ENCODE results near the gene ZNF519. TPM values are rescaled to one million over a fixed set of nuclear protein-coding genes. Genes with fewer than 3 reads are reported as not detected.
"Not testable (repeated sequence)": the region's sequence is repeated elsewhere in the genome, so short reads cannot be mapped to it uniquely, and the experiment has no call there.

ZNF519 gene
- 9.2 TPM for total RNA-seq
- 1 to 10 TPM; 5.4 to 9.5 (median 6.9) TPM for polyA plus RNA-seq (ENCODE audit: insufficient read depth in 1 of 8, insufficient read length in 8 of 8, low replicate concordance in 1 of 8)
- long read RNA-seq, donor 1, partial matches to known transcripts = 0 of 1 reads
- long read RNA-seq, donor 1, other reads (novel, unspliced or antisense) = 0 of 1 reads
- long read RNA-seq, donor 2 = 0 reads
- long read RNA-seq, donor 3, partial matches to known transcripts = 0 of 3 reads
- long read RNA-seq, donor 3, other reads (novel, unspliced or antisense) = 0 of 3 reads
- long read RNA-seq, donor 4, partial matches to known transcripts = 0 of 1 reads
- long read RNA-seq, donor 4, other reads (novel, unspliced or antisense) = 0 of 1 reads
- long read RNA-seq, donor 5, partial matches to known transcripts = 0 of 5 reads
- long read RNA-seq, donor 5, other reads (novel, unspliced or antisense) = 0 of 5 reads
- long read RNA-seq, donor 6, full-length matches to known transcripts = 7 of 7 reads
- long read RNA-seq, donor 6, partial matches to known transcripts = 0 of 7 reads
- long read RNA-seq, donor 6, other reads (novel, unspliced or antisense) = 0 of 7 reads
- long read RNA-seq, donor 7, full-length matches to known transcripts = 5 of 5 reads
- long read RNA-seq, donor 7, partial matches to known transcripts = 0 of 5 reads
- long read RNA-seq, donor 7, other reads (novel, unspliced or antisense) = 0 of 5 reads
- long read RNA-seq, donor 8, full-length matches to known transcripts = 8 of 8 reads
- long read RNA-seq, donor 8, partial matches to known transcripts = 0 of 8 reads
- long read RNA-seq, donor 8, other reads (novel, unspliced or antisense) = 0 of 8 reads
- long read RNA-seq, donor 9, full-length matches to known transcripts = 3 of 3 reads
- long read RNA-seq, donor 9, partial matches to known transcripts = 0 of 3 reads
- long read RNA-seq, donor 9, other reads (novel, unspliced or antisense) = 0 of 3 reads
- long read RNA-seq, donor 10, full-length matches to known transcripts = 8 of 8 reads
- long read RNA-seq, donor 10, partial matches to known transcripts = 0 of 8 reads
- long read RNA-seq, donor 10, other reads (novel, unspliced or antisense) = 0 of 8 reads
- long read RNA-seq, donor 11, full-length matches to known transcripts = 5 of 5 reads
- long read RNA-seq, donor 11, partial matches to known transcripts = 0 of 5 reads
- long read RNA-seq, donor 11, other reads (novel, unspliced or antisense) = 0 of 5 reads

DNA sequence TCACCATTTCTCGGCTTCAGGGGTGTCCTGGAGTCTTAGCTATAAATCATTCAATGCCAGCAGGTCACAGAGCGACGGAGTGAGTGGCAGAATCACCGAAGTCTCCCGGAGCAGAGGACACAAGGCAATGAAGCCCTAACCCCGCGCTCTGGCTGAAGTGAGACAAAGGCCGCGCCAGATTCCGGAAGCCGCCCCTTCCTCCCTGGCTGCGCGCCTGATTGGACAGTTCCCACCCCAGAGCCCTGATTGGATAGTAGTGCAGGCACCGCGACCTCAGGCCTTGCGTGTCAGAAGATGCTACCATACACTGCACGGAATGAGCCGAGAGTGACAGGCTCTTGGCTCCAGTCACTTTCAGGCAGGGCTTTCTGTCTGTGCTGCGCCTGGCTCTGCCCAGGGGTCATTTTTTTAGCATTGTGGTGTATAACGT, at the start of gene ZNF519:
Gene ZNF519 (minus strand): TSS at position 165 of the 430 bp plus-strand sequence. CDS start 158 bp downstream, at position 7.
- peak within 1 kb of the TSS; percentile 71 for H3K27ac ChIP-seq (ENCODE audit: low read length)
- not testable (repeated sequence) for H3K9me3 ChIP-seq (replicated peaks; ENCODE audit: control insufficient read depth, low read depth, low read length)
- 0% methylated on average over 18 of the region's 20 CpGs for WGBS (ENCODE audit: insufficient coverage)

DNA sequence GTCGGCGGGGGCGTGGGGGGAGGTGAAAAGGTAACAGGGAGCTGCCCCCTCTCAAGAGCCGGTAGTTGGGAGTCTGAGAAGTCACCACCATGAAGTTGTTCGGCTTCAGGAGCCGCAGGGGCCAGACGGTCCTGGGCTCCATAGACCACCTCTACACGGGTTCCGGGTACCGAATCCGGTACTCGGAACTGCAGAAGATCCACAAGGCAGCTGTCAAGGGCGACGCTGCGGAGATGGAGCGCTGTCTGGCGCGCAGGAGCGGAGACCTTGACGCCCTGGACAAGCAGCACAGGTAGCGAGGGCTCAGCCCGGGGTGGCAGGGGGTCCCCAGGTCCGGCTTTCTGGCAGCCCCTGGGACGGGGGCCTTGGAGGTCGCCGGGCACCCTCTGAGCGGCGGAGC, 47.1 kb upstream of the ZNF519 start:
- Histone ChIP-seq H3K4me1 (ENCODE audit: control insufficient read depth, insufficient read depth, low read length) (no peaks in the 10 kb centered on the region), H3K27me3 (ENCODE audit: control insufficient read depth, insufficient read depth, low read length) (peaks cover 3% of the 10 kb centered on the region), H3K4me3 (ENCODE audit: low read length) (peak overlapping the region; percentile 10), H3K36me3 (ENCODE audit: control insufficient read depth, insufficient read depth, low read length) (no peaks in the 10 kb centered on the region), H3K9me3 (replicated peaks; ENCODE audit: control insufficient read depth, low read depth, low read length) (no peaks in the 10 kb centered on the region), H3K27ac (ENCODE audit: low read length) (no peak overlapping the region)
- DNase-seq = no peak
- WGBS (ENCODE audit: insufficient coverage) = 42% methylated on average over 7 of the region's 28 CpGs

More for the DNA sequence above, at the start of gene ZNF519:
- H3K4me3 ChIP-seq (ENCODE audit: low read length) = peak within 1 kb of the TSS; percentile 61
- not testable (repeated sequence) for H3K4me1 ChIP-seq (ENCODE audit: control insufficient read depth, insufficient read depth, low read length); H3K36me3 ChIP-seq (ENCODE audit: control insufficient read depth, insufficient read depth, low read length); H3K27me3 ChIP-seq (ENCODE audit: control insufficient read depth, insufficient read depth, low read length)
- DNase-seq = peak; percentile 99

DNA sequence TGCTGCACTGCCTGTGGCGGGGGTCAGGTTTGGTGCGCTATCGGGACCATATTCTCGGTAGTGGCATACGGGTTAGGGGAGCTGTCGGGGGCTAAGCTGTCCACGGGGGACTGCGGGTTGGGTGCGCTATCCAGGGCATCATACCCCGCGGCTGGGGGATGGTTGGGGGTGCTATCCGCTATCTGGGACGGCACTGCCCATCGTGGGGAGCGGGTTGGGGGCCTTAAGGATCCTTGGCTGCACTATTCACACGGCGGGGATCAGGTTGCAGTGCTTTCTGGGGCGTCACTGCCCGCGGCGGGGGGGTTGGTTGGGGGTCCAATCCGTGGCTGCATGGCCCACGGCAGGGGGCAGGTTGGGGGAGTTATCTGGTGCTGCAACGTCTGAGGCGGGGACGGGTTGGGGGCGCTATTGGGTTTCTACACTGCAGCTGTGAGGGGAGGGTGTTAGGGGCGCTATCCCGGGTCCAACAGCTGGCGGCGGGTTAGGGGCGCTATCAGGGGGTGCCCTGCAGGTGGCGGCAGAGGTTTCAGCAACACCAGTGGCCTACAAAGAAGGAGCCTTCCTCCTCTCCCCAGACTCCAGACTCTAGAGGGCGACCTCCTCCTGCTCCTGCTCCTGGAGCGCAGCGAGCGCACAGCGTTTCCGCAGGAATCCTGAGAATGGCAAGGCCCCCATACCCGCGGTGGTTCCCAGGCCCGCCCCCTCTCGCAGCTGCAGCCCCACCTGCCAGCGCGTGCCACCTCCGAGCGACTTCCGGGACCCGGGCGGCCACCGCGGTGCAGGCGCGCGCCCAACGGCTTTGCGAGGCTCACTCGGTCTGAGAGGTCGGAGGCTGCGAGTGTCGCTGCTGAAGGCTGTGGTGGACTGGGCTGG, 46.3 kb upstream of the ZNF519 start:
- H3K4me3 ChIP-seq (ENCODE audit: low read length) = peak overlapping the region; percentile 10
- H3K4me1 ChIP-seq (ENCODE audit: control insufficient read depth, insufficient read depth, low read length) = not testable (repeated sequence)
- WGBS (ENCODE audit: insufficient coverage) = 34% methylated on average over 46 of the region's 61 CpGs

DNA sequence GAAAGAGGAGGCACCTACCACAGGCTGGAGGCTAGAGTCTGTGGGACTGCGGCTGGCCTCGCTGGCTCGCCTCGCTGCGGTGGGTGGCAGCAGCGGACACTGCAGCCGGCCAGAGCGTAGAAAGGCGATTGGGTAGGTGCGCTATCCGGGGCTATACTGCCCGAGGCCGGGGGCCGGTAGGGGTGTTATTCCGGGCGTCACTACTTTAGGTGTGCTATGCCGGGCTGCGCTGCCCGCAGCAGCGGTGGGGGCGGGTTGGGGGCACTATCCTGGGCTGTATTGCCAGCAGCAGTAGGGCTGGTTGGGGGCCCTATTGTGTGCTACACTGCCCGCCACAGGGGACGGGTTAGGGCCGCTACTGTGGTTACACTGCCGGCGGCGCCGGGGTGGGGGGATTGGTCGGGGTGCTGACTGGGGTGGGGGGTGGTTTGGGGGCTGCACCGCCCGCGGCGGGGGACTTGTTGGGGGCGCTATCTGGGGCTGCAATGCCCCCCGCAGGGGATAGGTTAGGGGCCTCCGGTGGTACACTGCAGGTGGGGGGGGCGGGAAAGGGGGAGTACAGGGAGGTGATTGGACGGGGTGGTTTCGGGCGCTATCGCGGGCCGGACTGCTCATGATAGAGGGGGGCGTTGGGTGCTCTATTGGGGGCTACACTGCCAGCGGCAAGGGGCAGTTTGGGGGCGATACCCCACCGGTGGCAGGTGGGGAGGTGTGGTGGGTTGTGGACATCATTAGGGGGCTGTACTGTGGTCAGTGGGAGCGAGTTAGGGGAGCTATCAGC, 45.5 kb upstream of the ZNF519 start:
- not testable (repeated sequence) for H3K4me3 ChIP-seq (ENCODE audit: low read length); H3K4me1 ChIP-seq (ENCODE audit: control insufficient read depth, insufficient read depth, low read length); H3K9me3 ChIP-seq (replicated peaks; ENCODE audit: control insufficient read depth, low read depth, low read length); H3K36me3 ChIP-seq (ENCODE audit: control insufficient read depth, insufficient read depth, low read length); DNase-seq; H3K27ac ChIP-seq (ENCODE audit: low read length); H3K27me3 ChIP-seq (ENCODE audit: control insufficient read depth, insufficient read depth, low read length)
- 89% methylated on average over 22 of the region's 48 CpGs for WGBS (ENCODE audit: insufficient coverage)

More for the DNA sequence above, 46.3 kb upstream of the ZNF519 start:
- not testable (repeated sequence) for H3K27ac ChIP-seq (ENCODE audit: low read length); H3K36me3 ChIP-seq (ENCODE audit: control insufficient read depth, insufficient read depth, low read length); H3K9me3 ChIP-seq (replicated peaks; ENCODE audit: control insufficient read depth, low read depth, low read length); H3K27me3 ChIP-seq (ENCODE audit: control insufficient read depth, insufficient read depth, low read length)
- DNase-seq = peak; percentile 5

DNA sequence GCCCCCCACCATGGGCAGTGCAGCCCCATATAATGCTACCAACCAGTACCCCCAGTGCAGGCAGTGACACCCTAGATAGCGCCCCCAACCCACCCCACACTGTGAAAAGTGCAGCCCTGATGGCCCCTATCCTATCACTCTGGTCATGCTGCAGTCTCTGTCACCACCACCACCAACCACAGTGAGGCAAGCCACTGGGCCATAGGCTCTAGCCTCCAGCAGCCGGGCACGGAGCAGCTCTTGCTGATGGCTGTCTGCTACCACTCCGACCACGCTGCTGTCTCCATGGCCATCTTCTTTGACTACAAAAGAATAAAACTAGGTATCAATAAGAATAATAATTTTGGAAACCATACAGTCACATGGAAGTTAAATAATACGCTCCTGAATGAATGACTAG, 43.2 kb upstream of the ZNF519 start:
- no CpG with 5 or more reads among the region's 6 CpGs for WGBS (ENCODE audit: insufficient coverage)
- H3K9me3 ChIP-seq (replicated peaks; ENCODE audit: control insufficient read depth, low read depth, low read length); H3K27me3 ChIP-seq (ENCODE audit: control insufficient read depth, insufficient read depth, low read length); H3K36me3 ChIP-seq (ENCODE audit: control insufficient read depth, insufficient read depth, low read length); DNase-seq; H3K4me1 ChIP-seq (ENCODE audit: control insufficient read depth, insufficient read depth, low read length); H3K4me3 ChIP-seq (ENCODE audit: low read length); H3K27ac ChIP-seq (ENCODE audit: low read length): not testable (repeated sequence)

DNA sequence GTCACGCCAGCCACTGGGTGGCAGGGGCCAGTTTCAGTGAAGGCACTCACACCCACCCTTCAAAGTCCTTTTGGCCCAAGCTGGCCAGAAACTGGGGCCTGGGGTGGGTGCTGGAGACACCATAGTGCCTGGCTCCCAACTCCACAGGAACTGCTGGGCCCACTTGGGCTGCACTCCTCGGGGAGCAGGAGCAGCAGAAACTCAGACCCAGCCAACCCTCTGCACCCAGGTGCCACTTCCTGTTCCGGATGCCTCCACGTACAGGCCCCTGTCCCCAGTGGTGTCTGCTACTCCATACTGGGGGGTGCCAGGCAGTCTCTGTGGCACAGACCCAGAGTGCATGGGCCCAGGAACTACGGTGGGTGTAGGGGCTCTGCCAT, 42.5 kb upstream of the ZNF519 start:
- H3K4me1 ChIP-seq (ENCODE audit: control insufficient read depth, insufficient read depth, low read length) = no peaks in the 10 kb centered on the region
- no peaks in the 10 kb centered on the region for H3K9me3 ChIP-seq (replicated peaks; ENCODE audit: control insufficient read depth, low read depth, low read length)
- no peaks in the 10 kb centered on the region for H3K36me3 ChIP-seq (ENCODE audit: control insufficient read depth, insufficient read depth, low read length)
- 80% methylated on average over 4 of the region's 5 CpGs for WGBS (ENCODE audit: insufficient coverage)
- no peak for DNase-seq
- H3K27ac ChIP-seq (ENCODE audit: low read length) = no peak overlapping the region
- no peak overlapping the region for H3K4me3 ChIP-seq (ENCODE audit: low read length)
- H3K27me3 ChIP-seq (ENCODE audit: control insufficient read depth, insufficient read depth, low read length) = peaks cover 3% of the 10 kb centered on the region

DNA sequence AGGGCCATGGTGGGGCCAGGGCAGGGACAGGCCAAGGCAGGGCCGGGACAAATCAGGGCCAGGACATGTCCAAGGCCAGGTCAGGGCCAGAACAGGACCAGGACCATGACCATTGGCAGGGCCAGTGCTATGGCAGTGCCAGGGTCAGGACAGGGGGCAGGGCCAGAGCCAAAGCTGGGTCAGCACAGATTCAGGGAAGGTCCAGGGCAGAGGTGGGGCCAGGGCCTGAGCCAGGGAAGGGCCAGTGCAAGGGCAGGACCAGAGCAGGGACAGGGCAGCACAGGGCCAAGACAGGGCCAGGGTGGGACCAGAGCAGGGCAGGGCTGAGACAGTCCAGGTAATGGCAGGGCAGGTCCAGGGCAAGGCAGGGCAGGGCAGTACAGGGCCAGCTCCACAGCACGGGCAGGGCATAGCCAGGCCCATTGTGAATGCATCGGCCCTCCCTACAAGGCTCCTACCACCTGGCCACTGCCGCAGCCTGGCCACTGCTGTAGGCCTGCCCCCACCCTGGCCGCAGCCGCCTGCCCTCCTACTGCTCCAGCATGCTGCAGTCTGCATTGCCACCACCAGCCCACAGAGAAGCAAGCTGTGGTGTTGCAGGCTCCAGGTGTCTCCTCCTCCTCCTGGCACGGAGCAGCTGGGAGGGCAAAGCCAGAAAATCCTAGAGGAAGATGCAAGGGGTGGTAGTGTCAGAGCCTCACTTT, 41.9 kb upstream of the ZNF519 start:
- no CpG with 5 or more reads among the region's 7 CpGs for WGBS (ENCODE audit: insufficient coverage)
- not testable (repeated sequence) for H3K4me3 ChIP-seq (ENCODE audit: low read length); H3K27me3 ChIP-seq (ENCODE audit: control insufficient read depth, insufficient read depth, low read length); H3K27ac ChIP-seq (ENCODE audit: low read length); H3K9me3 ChIP-seq (replicated peaks; ENCODE audit: control insufficient read depth, low read depth, low read length); DNase-seq; H3K4me1 ChIP-seq (ENCODE audit: control insufficient read depth, insufficient read depth, low read length); H3K36me3 ChIP-seq (ENCODE audit: control insufficient read depth, insufficient read depth, low read length)

DNA sequence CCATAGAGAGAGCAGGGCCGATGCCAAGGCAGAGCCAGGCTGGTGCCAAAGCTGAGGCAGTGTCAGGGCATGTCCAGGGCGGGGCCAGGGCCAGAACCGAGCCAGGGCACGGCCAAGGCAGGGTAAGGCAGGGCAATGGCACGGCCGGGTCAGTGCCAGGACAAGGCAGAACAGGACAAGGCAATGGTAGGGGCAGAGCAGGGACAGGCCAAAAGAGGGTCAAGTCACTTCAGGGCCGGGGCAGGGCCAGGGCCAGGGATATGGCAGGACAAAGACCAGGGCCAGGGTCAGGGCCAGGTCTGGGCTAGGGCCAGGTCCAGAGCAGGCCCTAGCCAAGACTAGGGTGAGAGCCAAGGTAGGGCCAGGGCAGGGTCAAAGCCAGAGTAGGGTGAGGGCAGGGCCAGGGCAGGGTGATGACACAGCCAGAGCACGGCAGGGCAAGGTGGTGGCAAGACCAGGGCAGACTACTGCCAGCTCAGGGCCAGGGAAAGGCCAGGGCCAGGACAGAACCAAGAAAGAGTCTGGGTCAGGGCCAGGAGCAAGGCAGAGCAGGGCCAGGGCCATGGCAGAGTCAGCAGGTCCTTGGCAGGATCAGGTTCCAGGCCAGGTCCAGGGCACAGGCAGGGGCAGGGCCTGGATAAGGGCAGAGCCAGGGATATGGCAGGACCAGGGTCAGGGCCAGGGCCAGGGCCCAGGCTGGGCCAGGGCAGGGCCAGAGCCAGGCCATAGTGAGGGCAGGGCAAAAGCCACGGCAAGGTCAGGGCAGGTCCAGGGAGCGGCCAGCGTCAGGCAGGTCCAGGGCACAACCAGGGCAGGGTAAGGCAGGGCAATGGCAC, 41.1 kb upstream of the ZNF519 start:
- not testable (repeated sequence) for H3K4me3 ChIP-seq (ENCODE audit: low read length); DNase-seq; H3K27me3 ChIP-seq (ENCODE audit: control insufficient read depth, insufficient read depth, low read length); H3K36me3 ChIP-seq (ENCODE audit: control insufficient read depth, insufficient read depth, low read length); H3K4me1 ChIP-seq (ENCODE audit: control insufficient read depth, insufficient read depth, low read length); H3K27ac ChIP-seq (ENCODE audit: low read length); H3K9me3 ChIP-seq (replicated peaks; ENCODE audit: control insufficient read depth, low read depth, low read length)
- whole genome bisulfite sequencing (ENCODE audit: insufficient coverage) = 74% methylated on average over 11 of the region's 11 CpGs
